Brain microvascular endothelial cell (primary cell): ENCODE measurements around the gene ZNF14.

Source experiments
- DNase-seq: peaks from one replicate; pipeline ENCODE4 v3.0.0-alpha.2; 2020
- H3K27ac ChIP-seq: fragments of 250-450 bp; sonication (Bioruptor Pico); 2 replicates; pipeline ENCODE4 v1.5.1; 2020; ENCODE audit warnings: mild to moderate bottlenecking, moderate library complexity
- H3K27me3 ChIP-seq: fragments of 250-450 bp; sonication (Bioruptor Pico); replicated peaks from 2 replicates; pipeline ENCODE4 v1.5.1; 2020; ENCODE audit warnings: mild to moderate bottlenecking
- H3K36me3 ChIP-seq: fragments of 250-450 bp; sonication (Bioruptor Pico); replicated peaks from 2 replicates; pipeline ENCODE4 v1.5.1; 2020; ENCODE audit warnings: mild to moderate bottlenecking
- H3K4me3 ChIP-seq: 2 replicates; pipeline ENCODE4 v1.5.1; 2011; ENCODE audit warnings: low read depth, mild to moderate bottlenecking, control low read depth, low read length, moderate library complexity
- in situ Hi-C: cut with HindIII; loops from 2 replicates; pipeline ENCODE4 v1.10.0; 2017; ENCODE audit warnings: low sequenced_read_pairs, low pct_ligation_motif_present
- TF ChIP-seq, protein P1 (sequence below): IDR thresholded peaks from 2 replicates; pipeline ENCODE4 v1.5.1; 2011; ENCODE audit warnings: low read depth, mild to moderate bottlenecking, moderate library complexity, low read length, control low read depth, inconsistent platforms; ENCODE audit errors: missing control alignments

ZNF14 gene

DNA sequence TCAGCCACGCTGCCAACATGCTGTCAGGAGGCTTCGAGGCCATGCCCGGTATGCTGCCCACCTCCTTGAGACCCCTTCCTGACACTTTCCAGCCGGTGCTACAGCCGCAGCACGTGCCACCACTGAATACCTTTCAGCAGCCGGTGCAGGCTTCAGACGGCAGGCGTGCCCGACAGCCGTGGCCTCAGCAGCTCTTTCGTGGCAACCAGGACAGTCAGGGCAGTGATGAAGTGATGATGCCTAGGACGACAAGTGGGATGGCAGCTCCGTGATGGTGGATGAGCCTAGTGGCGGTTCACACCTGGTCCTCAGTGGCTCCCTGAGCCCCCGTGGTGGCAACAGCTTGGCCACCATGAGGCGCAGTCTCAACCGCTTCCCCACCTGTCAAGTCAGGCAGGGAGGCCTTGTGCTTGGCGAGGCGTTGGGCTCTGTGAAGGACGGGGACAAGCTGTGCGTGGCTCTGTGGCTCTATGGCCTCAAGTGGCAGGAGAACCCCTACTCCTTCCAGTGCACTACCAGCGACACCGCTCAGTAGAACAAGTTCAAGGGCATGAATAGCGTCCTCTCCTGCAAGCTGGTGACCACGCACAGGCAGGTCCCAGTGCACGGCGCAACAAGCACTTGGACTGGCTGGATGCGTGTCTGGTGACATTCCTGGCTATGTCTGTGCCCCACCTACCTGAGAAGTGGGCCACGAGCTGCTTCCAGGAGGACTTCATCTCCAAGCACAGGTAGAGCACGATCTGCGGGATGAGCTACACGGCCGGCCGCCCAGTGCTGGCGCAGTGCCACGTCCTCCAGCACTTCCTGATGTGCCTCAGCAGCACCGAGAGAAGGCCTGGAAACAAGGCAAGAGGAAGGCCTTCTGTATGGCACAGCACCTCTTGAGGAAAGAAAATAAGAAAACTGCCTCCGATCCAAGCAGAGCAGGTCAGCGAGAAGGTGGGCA is 18.2 kb upstream of the ZNF14 start:
- in situ Hi-C loops, result no loop called here
- Histone ChIP-seq H3K36me3 (no peaks in the 10 kb centered on the region), H3K4me3 (no peak overlapping the region), H3K27me3 (no peaks in the 10 kb centered on the region), H3K27ac (no peak overlapping the region)
- TF ChIP-seq, protein P1, sequence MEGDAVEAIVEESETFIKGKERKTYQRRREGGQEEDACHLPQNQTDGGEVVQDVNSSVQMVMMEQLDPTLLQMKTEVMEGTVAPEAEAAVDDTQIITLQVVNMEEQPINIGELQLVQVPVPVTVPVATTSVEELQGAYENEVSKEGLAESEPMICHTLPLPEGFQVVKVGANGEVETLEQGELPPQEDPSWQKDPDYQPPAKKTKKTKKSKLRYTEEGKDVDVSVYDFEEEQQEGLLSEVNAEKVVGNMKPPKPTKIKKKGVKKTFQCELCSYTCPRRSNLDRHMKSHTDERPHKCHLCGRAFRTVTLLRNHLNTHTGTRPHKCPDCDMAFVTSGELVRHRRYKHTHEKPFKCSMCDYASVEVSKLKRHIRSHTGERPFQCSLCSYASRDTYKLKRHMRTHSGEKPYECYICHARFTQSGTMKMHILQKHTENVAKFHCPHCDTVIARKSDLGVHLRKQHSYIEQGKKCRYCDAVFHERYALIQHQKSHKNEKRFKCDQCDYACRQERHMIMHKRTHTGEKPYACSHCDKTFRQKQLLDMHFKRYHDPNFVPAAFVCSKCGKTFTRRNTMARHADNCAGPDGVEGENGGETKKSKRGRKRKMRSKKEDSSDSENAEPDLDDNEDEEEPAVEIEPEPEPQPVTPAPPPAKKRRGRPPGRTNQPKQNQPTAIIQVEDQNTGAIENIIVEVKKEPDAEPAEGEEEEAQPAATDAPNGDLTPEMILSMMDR, result no peak
- DNase-seq, result no peak

DNA sequence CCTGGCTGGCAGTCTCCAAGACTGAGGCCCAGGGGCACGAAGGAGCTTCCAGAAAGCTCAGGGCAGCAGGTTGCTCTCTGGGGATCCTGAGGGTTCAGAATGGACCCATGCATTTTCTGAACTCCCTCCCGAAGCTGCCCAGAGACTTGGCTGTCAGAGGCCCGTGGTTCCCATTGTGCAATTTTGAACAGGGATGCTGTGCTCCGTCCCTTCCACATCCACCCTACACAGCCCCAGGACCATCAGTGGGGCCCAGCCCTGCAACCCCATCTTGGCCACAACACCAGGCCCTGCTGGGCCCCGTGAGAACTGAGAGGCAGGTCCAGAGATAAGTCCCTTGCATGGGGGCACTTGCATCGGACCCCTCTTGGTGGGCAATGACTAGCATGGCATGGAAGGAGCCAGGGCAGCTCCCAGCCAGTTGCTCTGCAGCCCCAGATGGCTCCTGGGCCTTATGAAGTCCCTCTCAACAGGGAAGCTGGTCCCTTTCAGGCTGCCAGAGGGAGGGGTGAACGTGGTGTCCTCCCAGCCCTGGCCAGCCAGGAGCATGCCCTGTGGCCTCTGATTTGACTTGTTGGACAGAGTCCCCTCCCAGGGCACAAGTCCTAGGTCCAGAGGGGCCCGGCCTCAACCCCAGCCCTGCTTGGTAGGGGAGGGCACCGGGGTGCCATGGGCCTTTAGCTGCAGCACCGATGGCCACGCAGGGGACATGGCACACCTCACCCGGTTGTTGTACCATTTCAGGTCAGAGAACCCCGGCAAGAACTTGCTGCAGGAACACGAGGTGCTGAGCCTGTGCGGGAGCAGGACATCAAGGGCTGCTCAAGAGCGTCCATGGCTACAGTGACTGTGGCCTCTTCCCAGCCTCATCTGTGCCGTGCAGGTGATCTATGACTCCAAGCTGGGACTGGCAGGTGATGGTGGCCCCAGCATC is 17.3 kb upstream of the ZNF14 start:
- Histone ChIP-seq H3K36me3 (no peaks in the 10 kb centered on the region), H3K4me3 (no peak overlapping the region), H3K27ac (no peak overlapping the region), H3K27me3 (no peaks in the 10 kb centered on the region)
- TF ChIP-seq, protein P1, result no peak
- DNase-seq, result no peak
- in situ Hi-C loops, result no loop called here

DNA sequence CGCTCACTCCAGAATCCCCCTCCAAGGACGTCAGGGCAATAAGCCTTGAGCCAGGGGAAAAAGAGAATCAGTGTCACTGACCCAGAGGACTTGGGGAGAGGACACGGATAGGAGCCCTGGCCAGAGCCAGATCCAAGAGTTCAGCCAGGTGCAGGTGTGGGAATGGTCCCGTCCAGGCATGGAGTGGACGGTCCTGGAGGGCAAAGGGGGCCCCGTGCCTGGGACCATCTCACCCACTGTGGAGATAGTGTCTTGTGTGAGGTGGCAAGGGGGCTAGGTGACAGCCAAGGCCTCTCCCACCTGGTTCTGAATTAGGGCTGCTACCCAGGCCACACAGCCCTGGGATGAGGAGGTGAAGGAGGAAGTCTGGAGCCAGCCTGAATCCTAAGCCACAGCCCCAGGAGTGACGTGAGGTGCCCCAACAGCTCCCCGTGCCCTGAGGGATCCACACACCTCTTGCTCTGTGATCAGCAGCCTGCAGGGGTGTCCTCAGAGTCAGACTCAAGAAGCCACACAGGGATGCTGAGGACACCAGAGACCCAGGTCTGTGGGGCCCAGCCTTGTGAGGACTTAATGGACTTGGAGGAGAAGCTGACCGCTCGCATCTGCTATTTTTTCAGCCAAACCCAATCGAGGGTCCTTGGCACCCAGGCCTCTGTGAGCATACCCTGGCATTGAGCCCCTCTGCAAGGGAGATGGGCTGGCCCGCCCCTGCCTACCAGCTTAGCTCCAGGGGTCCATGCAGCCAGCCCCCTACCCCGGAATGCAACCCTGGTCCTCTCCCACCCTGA is 16.4 kb upstream of the ZNF14 start:
- Histone ChIP-seq H3K27ac (no peak overlapping the region), H3K36me3 (no peaks in the 10 kb centered on the region), H3K27me3 (no peaks in the 10 kb centered on the region), H3K4me3 (no peak overlapping the region)
- DNase-seq, result no peak
- TF ChIP-seq, protein P1, result no peak
- in situ Hi-C loops, result no loop called here

DNA sequence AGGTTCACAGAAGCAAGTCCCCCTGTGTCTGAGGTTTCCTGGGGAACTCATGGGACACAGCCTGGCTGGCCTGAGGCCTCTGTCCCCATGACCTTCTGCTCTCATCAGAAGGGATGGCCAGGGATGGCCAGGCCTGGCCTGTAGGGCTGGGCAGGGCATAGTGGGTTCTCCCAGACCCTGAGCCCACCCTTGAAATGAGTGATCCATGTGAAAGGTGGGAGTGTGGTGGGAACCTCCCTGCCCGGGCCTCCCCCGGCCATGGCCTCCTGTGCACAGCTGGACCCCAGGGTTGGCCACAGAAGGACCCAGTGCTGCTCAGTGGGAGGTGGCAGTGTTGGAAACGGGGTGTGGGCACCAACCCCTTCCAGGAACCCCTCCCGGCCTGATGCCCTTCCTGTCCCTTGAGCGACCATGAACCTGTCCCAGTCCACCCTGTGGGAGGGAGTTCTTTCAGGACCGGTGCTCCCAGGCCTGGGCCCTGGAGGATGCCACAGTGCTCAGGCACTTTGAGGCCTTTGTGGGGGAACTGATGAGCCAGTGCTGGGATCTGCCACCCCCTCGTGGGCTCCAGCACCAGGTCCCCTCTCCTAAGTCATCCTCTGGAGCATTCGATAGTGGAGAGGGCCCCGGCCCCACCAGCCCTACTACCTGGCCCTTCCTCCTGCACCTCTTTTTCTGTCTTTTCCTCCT is 15.5 kb upstream of the ZNF14 start:
- H3K27me3 ChIP-seq, result no peaks in the 10 kb centered on the region
- H3K36me3 ChIP-seq, result no peaks in the 10 kb centered on the region
- H3K4me3 ChIP-seq, result no peak overlapping the region
- no peak for DNase-seq
- TF ChIP-seq, protein P1, result no peak
- H3K27ac ChIP-seq, result no peak overlapping the region
- in situ Hi-C loops, result no loop called here
